NCI-H1930 (cell line): ENCODE data around the gene POLD1.
"Not testable (repeated sequence)": the region's sequence is repeated elsewhere in the genome, so short reads cannot be mapped to it uniquely, and the experiment has no call there.

ENCODE experiments used
- DNase-seq, 2 experiments: peaks; one replicate each; lab custom pipeline; 2025; lab: John Stamatoyannopoulos, UW

POLD1 gene

GRCh38 chr19:50435627-50436026, 51.5 kb downstream of the POLD1 start:
- no peak for DNase-seq

DNA sequence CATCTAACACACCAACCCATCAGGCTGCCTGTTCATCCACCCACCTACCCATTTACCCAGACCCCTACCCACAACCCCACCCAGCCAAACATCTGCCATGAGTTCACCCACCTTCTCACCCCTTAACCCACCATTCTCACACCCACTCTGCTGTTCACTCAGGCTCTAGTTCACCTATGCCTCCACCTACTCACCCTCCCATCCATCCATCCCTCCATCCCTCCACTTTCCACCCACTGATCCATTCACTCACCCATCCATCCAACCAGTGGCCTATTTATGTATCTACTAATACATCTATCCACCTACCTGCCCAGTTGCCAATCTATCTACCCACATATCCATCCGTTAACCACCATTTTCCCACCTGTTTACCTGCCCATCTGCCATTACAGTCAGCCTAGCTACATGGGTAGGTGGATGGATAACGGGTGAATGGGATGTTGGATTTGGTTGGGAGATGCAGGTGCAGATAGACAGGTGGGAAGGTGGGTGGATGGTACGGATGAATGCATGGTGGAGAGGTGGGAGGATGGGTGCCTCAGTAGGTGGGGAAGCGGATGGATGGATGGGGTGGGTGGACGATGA, 53.8 kb downstream of the POLD1 start:
- DNase-seq: no peak

DNA sequence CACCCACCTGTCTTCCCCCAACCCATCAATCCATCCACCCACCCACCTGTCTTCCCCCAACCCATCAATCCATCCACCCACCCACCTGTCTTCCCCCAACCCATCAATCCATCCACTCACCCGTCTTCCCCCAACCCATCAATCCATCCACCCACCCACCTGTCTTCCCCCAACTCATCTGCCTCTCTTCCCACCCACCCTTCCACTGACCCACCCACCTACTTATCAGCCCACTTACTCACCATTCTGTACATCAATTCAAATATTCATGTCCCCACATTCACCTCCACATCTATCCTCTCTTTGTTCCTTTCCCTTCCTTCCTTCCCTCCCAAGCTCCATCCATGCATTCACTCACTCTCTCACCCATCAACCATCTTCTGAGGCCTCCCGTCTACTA, 55.0 kb downstream of the POLD1 start:
- DNase-seq: not testable (repeated sequence)

GRCh38 chr19:50444059-50444458, 59.9 kb downstream of the POLD1 start:
- no peak for DNase-seq

GRCh38 chr19:50447053-50447452, 62.9 kb downstream of the POLD1 start:
- no peak for DNase-seq

- DNase-seq: no peak
Observed at GRCh38 chr19:50447750-50448149, 63.6 kb downstream of the POLD1 start.

GRCh38 chr19:50449236-50449899, 65.2 kb downstream of the POLD1 start:
- no peak for DNase-seq

GRCh38 chr19:50450369-50451222, 66.4 kb downstream of the POLD1 start:
- no peak for DNase-seq

GRCh38 chr19:50451223-50451534, 67.0 kb downstream of the POLD1 start:
- DNase-seq: no peak

- no peak for DNase-seq
Observed at GRCh38 chr19:50453243-50453642, 69.1 kb downstream of the POLD1 start.

- no peak for DNase-seq
Observed at GRCh38 chr19:50455992-50456391, 71.8 kb downstream of the POLD1 start.

GRCh38 chr19:50457300-50457699, 73.2 kb downstream of the POLD1 start:
- DNase-seq: no peak

DNA sequence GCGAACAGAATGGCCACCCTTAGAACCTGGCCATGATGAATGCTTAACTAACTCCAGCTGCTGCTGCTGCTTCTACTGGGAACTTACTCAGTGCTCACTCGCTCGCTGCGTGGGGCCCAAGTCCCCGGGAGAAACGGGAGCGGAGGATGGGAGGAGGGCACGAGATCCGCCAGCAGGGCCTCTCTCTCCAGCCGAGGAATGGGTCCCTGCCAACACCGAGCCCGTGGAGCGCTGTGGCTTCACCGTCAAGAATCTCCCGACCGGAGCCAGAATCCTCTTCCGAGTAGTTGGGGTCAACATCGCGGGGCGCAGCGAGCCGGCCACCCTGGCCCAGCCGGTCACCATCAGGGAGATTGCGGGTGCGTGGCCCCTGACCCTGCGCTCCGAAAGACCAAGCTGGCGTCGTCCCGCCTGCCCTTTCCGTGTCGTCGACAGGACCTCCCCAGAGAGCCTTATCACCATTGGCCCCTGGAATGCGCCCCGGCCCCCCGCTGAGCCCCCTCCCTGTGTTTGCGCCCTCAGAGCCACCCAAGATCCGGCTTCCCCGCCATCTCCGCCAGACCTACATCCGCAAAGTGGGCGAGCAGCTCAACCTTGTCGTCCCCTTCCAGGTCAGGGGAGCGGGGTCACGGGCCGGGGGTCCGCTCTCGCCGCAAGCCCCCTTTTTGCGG, 74.4 kb downstream of the POLD1 start:
- no peak for DNase-seq

DNA sequence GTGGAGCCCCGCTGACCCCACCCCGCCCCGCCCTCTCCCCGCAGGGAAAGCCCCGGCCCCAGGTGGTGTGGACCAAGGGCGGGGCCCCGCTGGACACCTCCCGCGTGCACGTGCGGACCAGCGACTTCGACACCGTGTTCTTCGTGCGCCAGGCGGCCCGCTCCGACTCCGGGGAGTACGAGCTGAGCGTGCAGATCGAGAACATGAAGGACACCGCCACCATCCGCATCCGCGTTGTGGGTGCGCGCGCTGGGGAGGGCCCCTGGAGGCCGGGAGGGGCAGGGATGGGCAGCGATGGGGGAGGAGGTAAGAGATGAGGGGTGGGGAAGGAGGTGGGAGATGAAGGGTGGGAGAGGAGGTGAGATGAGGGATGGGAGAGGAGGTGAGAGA, 74.9 kb downstream of the POLD1 start:
- DNase-seq: no peak

DNA sequence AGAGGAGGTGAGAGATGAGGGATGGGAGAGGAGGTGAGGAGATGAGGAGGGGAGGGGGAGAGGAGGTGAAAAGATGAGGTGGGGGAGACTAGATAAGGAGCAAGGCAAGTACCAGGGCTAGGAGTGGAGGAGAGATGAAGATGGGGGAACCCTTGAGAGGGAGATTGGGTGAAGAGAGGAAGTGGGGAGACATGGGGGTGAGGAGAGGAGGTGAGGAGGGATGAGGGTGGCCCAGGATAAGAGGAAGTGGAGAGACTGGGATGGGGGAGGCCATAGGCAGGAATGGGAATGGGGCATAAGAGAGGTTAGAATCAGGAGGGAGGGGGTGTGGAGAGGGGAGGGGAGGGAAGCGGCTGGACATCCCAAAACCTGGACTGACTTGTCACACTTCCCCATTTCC, 75.5 kb downstream of the POLD1 start:
- DNase-seq: no peak

- no peak for DNase-seq
Observed at GRCh38 chr19:50460161-50460765, 76.1 kb downstream of the POLD1 start.

DNA sequence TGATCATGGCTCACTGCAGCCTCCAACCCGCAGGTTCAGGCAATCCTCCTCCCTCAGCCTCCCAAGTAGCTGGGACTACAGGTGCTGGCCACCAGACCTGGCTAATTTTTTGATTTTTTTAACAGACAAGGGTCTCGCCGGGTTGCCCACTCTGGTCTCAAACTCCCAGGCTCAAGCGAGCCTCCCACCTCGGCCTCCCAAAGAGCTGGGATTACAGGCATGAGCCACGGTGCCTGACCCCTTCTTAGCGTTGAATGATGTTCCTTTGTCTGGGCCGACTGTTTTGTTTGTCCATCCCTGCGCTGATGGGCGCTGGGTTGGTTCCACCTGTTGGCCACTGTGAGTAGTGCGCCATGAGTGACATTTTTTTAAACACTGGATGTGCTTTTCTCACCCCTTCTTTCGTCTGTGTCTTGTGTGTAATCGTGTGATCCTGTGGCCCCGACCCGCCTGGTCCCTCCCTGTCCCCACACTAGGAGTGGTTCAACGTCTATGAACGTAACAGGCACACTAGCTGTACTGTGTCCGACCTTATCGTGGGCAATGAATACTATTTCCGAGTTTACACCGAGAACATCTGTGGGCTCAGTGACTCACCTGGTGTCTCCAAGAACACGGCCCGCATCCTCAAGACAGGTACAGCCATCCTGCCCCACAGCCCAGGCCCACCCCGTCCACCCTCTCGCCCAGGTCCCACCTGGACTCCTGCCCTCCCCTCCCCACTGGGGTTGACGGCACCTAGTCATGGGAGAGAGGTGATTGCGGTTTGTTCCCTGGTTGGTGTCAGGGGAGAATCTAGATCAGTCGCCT, 77.1 kb downstream of the POLD1 start:
- DNase-seq: peak; percentile 72 to 74

- DNase-seq: no peak
Observed at GRCh38 chr19:50462970-50463369, 78.8 kb downstream of the POLD1 start.

GRCh38 chr19:50464348-50464747, 80.2 kb downstream of the POLD1 start:
- DNase-seq: no peak

DNA sequence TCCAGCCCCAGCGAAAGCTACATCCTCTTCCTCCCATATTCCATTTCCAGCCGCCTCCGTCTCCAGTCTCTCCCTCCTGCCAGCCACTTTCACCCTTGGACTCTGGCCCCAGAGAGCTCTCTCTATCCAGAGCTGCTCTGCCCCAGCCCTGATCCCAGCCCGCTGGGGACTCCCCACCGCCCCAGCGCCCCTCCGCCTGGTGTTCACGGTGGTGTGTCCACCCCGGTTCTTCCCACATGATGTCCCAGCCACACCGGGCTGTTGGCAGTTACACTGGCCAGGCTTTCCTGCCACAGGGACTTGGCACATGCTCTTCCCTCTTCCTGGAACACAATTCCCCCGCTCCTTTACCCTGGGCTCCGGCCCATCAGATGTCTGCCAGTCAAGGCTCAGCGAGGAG, 80.9 kb downstream of the POLD1 start:
- no peak for DNase-seq

- DNase-seq: no peak
Observed at GRCh38 chr19:50465986-50466705, 82.0 kb downstream of the POLD1 start.
